ENCODE measurements around the gene TMEM245.

- no peak for TF ChIP-seq POLR2A (IDR thresholded peaks at IDR 0.05; ENCODE audit: low read depth, low read length)
- no peak for TF ChIP-seq POLR2AphosphoS5 (IDR thresholded peaks at IDR 0.05; ENCODE audit: low read depth, low read length)
- TF ChIP-seq TAF1 (IDR thresholded peaks at IDR 0.05; ENCODE audit: borderline replicate concordance, low read depth, low read length), result no peak
These were observed 147.0 kb downstream of the TMEM245 start for GRCh38 chr9:108972626-108973209.
